NCI-H226 (cell line): ENCODE measurements around the gene ZNF83.
"Not testable (repeated sequence)": the region's sequence is repeated elsewhere in the genome, so short reads cannot be mapped to it uniquely, and the experiment has no call there.

Source experiments
- DNase-seq: peaks from one replicate; pipeline ENCODE4 v3.0.0-alpha.2; 2015

The ZNF83 gene

DNA sequence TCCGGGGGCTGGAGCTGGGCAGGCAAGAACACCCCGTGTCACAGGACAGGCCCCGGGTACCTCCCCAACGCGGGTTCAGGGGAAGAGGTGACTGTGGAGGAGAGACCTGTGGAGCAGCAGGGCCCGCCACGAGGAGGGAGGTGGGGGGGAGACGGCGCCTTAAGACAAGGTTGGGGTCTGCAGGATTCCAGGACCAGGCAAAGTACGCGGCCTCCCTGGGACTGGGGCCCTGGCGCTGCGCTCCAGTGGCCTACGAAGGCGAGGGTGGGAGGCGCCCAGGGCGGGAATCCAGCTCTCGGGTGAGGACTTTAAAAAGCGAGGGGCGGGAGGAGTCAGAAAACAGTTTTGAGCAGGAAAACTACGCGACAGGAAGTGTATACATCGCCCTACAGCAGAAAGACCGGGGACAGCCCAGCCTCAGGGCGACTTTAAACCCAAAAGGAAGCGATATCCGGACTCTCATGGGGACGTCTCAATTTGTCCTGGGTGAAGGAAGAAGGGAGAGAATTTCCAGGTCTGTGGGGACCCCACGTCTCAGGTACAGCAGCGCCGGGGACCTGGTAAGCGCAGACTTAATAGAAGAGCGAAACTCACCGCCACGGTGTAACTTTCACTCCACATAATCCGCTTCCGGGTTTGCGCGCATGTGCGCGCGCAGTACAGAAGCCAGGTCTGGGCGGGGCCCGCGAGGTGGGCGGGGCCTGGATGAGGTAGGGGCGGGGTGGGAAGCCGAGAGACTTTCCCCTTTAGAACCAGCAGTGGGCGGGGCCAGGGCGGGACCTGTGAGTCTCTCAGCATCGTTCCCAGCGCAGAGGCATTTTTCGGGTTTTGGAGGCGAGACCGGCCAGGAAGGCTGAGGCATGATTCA is at the start of gene ZNF83:
TSS of gene ZNF83 (minus strand) at position 638 of the 868 bp plus-strand sequence.
- peak; percentile 91 for DNase-seq

DNA sequence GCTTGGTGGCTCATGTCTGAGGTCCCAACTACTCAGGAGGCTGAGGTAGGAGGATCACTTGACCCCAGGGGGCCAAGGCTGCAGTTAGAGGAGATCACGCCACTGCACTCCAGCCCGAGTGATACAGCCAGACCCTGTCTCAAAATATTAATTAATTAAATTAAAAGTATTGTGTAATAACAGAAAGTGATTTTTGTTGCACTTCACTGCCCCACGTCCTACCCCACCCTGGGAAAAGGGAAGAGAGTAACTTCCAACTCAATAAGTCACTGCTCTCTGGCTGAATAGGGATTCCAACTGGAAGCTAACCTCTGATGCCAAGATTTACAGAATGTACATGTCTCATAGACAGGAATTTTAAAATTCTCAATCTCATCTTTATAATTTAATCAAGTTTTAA is 49.5 kb upstream of the ZNF83 start:
- no peak for DNase-seq

DNA sequence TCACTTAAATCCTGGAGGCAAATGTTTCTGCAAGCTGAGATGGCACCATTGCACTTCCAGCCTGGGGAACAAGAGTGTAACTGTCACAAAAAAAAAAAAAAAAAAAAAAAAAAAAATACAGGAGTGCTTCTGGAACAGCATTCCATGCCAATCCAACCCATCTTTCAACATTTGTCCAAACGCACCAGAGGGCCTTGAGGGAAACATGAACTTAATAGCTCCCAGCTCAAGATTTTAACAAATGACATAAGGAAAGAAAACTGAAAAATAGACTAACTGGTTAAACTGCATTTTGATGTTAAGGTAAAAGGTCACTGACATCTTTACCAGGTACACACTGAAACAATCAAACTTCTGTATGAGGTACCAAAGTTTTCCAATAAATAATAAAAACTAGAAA is 47.7 kb upstream of the ZNF83 start:
- DNase-seq = no peak

DNA sequence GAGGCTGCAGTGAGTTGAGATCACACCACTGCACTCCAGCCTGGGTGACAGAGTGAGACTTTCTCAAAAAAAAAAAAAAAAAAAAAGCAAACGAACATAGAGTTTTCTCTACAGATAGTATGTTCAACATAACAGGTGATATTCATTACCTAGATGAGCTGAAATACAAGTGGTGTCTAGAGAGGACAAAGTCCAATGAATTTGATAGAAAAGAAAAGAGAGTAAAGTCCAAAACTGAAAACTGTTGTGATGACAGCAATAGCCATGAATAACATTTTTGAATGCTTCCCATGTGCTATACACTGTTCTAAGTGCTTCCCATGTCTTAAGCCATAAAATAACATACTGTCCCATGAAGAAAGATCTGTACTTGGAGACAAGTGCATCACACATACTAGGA is 43.1 kb upstream of the ZNF83 start:
- DNase-seq = not testable (repeated sequence)

DNA sequence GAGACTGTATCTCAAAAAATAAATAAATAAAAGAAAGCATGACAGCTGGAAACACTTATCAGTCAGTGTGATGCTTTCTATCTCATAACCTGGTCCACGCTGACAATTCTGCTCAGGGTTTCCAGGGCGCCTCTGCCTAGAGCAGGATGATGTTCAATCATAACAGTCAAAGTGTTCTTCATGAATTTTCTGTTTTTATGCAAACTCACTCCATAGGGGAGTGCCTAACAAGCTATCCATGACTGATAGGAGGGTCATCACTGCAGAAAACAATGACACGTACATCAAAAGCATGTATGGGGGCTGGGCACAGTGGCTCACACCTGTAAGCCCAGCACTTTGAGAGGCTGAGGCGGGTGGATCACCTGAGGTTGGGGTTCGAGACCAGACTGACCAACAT is 41.4 kb upstream of the ZNF83 start:
- no peak for DNase-seq

DNA sequence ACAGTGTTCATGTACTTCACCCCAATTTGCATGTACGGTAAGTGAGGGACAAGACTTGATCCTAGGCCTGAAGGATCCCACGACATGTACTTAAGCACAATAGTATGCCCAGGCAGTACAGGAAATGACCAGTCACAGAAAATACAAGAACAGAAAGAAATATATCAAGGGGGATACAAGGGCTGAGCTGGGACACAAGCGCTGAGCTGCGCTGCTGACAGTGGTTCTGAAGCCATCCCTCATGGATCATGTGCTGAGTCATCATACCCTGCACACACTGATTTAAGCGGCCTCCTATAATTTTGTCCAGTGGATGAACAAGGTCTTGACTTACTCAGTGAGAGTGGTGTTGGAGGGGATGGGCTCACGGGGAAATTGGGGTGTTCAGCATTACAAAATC is 37.1 kb upstream of the ZNF83 start:
- not testable (repeated sequence) for DNase-seq

DNA sequence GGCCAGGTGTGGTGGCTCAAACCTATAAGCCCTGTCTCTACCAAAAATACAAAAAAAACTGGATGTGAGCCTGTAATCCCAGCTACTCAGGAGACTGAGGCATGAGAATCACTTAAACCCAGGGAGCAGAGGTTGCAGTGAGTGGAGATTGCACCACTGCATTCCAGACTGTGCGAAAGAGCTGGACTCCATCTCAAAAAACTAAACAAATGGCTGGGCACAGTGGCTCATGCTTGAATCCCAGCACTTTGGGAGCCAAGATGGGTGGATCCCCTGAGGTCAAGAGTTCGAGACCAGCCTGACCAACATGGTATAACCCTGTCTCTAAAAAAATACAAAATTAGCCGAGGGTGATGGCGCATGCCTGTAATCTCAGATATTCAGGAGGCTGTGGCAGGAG is 34.9 kb upstream of the ZNF83 start:
- peak; percentile 44 for DNase-seq

DNA sequence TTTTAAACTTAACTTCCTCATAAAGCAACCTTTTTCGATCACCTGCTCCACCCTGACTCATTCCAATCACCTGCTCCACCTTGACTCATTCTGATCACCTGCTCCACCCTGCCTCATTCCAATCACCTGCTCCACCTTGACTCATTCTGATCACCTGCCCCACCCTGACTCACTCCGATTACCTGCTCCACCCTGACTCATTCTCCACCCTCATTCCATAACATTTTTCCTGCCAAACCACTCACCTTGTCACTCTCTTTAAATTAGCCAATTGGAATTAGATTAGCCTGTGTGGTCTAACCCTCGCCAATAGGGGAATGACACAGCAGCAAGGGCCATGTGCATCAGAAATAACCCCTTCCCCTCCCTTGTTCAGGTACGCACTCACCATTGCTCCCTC is 31.9 kb upstream of the ZNF83 start:
- peak; percentile 55 for DNase-seq

DNA sequence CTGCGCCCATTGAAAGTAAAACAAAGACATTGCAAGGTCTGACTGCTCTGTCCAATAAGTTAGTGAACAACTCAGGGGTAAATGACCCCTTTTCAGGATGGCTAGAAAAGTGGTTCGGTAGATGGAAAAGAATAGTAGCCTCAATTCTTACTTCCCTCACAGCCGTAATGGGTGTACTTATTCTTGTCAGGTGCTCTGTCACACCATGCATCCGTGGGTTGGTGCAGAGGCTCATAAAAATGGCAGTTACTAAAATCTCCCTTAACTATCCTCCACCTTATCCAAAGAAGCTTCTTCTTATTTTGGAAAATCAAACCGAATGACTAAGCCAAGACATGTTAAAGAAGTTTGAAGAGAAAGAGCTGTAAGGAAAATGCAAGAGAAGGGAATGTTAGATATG is 31.4 kb upstream of the ZNF83 start:
- DNase-seq = no peak

DNA sequence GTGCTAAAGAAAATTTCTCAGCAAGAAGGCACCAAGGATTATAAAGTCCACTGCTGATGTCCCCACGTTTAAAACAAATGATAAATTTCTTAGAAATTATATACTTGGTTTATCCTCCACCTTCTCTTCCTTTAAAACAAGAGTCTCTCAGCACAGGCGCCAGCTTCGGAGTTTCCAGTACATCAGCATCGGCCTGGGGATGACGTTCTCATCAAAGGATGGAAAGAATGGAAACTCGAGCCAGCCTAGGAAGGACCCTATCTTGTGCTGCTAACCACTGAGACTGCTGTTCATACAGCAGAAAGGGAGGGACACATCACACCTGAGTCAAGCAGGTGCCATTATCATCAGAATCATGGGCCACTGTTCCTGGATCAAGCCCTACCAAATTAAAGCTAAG is 29.8 kb upstream of the ZNF83 start:
- no peak for DNase-seq

DNA sequence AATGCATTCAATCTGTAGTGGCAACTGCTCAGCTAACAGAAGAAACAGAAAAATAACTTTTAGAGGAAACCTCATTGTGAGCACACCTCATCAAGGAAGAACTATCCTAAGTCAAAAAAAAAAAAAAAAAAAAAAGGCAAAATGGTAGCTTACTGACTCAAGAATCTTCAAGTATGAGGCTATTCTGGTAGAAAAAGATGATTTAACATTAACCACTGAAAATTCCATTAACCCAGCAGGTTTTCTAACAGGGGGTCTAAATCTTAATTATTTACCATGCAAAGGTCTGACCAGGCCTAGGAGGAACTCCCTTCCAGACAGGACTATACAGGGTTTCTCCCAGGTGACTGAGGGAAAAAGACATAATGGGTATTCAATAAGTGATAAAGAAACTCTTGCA is 28.4 kb upstream of the ZNF83 start:
- DNase-seq = no peak

DNA sequence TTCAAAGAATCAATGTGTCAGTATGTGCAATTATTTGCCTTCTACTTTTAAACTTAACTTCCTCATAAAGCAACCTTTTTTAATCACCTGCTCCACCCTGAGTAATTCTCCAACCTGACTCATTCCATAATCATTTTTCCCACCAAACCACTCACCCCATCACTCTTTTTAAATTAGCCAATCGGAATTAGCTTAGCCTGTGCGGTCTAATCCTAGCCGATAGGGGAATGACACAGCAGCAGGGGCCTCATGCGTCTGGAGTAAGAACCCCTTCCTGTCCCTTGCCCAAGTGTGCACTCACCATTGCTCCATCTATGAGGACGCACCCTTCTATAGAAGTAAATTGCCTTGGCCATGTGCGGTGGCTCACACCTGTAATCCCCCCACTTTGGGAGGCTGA is 27.4 kb upstream of the ZNF83 start:
- DNase-seq = peak; percentile 96

DNA sequence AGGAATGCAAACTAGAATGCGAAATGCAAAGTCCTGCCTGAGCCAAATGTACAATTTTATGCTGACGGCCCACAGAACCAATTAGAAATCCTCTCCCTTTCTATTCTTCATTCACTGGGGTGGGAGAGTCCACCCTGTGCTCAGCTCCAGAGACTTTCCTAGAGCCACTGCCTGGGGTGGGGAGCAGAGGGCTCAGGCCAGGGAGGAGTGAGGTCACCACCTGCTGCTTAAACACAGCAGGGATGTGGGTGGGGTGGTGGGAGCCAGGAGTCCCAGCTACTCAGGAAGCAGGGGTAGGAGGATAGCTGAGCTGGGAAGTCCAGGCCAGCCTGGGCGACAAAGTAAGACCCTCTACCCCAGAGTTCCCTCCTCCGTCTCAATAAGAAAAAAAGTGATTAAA is 26.9 kb upstream of the ZNF83 start:
- peak; percentile 77 for DNase-seq

DNA sequence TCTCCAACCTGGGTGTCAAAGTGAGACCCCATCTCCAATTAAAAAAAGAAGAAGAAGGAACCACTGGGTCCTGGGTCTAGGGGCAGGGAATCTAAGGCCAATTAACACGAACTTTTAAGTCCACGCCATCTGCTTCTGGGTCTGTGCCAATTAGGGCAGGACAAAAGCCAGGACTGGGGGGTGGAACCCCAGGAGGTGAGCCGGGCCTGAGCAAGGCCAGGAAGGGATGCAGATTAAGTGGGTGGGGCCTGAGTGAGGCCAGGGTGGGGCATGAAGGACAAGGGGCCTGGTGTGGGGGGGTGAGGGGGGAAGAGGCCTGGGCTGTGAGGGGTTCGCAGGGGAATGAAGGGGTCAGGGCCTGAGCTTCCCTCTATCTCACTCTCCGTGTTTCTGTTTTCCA is 26.3 kb upstream of the ZNF83 start:
- no peak for DNase-seq

DNA sequence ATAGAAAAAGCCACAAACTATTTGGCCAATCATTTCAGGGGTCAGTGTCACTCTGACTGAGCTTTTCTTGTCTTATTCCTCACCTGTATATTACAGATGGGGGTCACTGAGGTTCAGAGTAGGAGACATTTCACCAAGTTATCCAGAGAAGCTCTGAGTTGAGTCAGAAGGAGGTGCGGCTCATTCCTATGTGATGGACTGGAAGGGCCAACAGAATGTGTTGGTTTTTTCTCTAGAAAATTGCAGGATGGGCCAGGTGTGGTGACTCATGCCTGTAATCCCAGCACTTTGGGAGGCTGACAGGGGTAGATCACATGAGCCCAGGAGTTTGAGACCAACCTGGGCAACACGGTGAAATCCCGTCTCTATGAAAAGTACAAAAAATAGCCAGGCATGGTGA is 24.5 kb upstream of the ZNF83 start:
- DNase-seq = peak; percentile 89

DNA sequence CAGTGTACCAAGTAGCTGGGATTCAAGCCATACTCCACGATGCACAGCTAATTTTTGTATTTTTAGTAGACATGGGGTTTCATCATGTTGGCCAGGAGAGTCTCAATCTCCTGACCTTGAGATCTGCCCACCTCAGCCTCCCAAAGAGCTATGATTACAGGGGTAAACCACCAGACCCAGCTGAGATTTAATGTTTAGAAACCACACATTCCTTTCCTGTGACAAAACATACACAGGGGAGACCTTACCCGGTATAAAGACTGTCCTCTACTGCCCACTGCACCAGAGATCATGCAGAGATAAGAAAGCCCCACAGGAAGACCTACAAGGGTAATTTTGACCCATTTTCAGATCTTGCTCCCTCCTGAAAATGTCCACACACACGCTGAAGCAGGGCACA is 22.8 kb upstream of the ZNF83 start:
- DNase-seq = peak; percentile 68

DNA sequence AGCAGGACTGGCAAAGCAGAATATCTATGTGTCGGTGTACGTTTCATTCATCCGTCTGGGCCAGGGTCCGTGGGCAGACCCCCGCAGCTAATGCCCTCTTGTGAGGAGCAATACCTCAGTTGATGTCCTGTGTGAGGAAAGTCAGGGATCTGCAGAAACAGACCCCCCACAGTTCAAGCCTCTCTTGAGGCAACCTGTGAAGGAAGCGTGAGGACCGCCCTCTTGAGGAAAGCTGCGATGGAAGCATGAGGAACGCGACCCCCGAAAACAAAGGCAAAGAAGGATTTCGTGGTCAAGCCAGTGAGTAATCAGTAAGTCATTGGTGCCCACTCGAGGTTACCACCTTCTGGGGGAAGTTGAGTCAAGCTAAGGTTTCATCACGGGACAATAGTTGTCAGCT is 20.9 kb upstream of the ZNF83 start:
- DNase-seq = no peak

DNA sequence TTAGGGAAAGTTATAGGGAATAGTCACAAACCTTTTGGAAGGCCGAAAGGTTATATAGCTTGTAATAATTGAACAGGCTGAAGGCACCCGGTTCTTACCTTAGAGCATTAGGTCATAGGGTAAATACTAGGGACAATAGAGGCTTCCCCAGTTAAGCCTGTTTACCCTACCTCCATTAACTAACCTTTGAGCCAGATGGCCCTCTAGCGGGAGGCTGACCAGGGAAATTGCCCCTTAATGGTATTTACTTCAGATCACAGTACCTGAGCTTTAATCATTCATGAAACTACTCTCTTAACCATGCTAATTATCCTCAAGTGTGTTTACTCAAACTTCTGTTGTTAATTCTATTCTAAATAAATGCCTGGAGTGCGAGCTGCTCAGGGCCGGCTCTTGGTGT is 20.4 kb upstream of the ZNF83 start:
- no peak for DNase-seq

DNA sequence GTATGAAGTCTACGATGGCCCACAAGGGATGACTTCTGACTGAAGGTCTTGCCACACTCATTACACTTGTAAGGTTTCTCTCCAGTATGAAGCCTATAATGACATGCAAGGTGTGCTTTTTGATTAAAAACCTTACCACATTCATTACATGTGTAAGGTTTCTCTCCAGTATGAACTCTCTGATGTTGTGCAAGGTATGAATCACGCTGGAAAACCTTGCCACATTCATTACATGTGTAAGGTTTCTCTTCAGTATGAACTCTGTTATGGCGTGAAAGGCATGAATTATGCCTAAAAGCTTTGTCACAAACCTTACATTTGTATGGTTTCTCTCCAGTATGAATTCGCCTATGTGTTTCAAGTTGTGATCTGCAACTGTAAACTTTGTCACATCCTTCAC is 15.0 kb upstream of the ZNF83 start:
- no peak for DNase-seq

DNA sequence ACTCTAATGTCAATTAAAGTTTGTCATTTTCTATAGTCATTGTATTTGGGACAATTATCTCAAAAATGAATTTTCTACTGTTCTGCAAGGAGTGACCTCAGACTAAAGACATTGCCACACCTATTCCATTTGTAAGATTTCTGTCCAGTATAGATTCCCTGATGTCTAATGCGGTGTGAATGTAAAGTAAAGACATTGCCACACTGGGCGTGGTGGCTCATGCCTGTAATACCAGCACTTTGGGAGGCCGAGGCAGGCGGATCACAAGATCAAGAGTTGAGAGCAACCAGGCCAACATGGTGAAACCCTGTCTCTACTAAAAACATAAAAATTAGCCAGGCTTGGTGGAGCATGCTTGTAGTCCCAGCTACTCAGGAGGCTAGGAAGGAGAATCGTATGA is 13.8 kb upstream of the ZNF83 start:
- no peak for DNase-seq

DNA sequence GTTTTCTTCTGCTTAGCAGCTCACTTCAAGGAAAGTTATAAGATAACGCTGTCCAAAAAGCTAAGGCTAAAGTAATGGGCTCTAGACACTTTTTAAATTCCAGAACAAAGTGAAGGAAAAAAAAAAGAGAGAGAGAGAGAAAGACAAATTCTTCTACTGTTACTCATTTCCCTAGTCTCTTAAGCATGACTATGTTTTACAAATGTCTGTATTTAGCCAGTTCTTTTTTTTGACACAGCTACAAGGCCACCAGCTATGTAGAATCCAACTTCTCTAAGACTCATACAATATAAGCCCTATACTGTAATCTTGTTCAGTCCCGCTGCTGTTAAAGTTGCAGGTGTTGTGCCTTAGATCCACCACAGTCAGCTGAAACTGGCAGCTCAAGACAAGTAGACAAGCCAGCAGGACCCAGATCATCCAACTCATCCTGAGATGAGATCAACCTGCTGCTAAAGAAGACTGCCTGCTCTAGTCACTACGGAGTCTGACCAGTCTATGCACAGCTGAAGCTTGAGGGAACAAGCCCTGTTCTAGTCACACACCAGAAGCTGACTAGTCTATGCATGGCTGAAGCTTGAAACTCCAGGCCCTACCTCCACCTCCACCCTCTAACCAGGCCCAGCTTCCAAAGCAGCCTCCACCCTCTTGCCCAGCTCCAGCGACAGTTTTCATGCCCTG is 10.3 kb upstream of the ZNF83 start:
- DNase-seq = no peak

DNA sequence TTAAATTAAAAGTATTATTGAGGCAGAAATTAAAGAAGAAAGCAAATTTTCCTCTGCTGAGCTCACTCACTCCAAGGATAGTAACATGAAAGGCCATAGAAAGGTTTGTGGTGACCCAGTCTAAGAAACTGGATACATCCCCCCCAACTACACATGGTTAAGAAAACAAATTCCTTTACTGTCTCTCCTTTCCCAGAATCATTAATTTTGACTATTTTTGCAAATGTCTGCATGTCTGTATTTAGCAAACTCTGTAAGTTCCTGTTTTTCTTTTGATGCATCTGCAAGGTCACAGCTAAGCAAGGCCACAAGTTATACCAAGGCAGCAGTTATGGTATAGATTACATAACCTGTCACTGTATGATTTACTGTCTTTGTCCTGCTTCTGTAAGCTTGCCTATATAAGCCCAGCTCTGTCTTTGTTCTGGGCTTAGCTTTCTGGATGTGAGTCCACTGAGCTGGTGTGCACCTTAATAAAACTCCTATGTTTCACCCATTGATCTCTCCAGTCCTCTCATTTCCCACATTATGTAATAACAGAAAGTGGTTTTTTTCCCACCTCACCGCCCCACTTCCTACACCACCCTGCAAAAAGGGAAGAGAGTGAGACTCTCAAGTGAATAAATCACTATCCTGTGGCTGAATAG is 8.5 kb upstream of the ZNF83 start:
- no peak for DNase-seq

DNA sequence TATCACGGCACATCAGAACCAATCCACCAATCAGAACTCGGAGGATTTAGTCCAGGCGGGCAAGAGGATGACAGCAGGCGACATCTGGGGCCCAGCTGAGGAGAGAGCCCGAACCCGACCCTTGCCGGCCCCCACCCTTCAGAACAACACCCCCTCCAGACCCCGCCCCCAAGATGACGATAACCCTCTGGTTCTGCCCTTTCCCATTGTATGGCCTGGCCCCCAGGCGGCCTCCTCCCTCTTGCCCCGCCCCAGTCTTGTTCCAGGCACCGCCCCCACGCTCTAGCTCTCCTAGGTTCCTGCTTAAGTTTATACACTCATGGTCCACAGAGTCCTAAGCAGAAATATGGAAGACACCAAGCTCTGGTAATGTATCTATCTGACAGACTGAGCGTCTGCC is 2.8 kb upstream of the ZNF83 start:
- no peak for DNase-seq

DNA sequence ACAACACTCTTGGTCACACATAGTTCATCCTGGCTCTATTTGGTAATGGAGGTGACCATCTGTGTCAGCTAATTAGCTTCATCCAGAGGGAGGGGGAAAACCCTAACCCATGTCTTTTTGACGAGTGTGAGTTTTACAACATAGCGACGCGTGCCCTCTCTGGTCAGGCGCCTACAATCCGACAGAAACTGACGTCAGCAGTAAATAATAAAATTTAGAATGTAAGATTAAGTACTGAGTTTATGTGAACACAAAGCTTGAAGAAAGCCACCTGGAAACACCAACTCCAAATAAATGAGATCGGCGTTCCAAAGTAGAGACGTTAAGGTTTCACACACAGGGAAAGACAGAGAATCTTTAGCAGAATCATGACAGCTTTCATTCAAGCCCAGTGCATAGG is 1.8 kb upstream of the ZNF83 start:
- DNase-seq = no peak
